ENCODE results near the gene CRIP2. TPM values are rescaled to one million over a fixed set of nuclear protein-coding genes. Genes with fewer than 3 reads are reported as not detected.

CRIP2 gene
- total and polyA plus RNA-seq, 2 experiments from 2014 or later: 188 to 319 TPM

- H3K79me2 ChIP-seq (ENCODE audit: insufficient read depth): peaks cover 10% of the 10 kb centered on the region
- 66 to 67% methylated on average over 11 to 12 of the region's 12 CpGs for WGBS, 2 experiments (ENCODE audit: low coverage in 1 of 2, low lambda C conversion rate in 2 of 2, missing lambda C conversion rate in 2 of 2)
- peaks cover 12% of the 10 kb centered on the region for H3K4me1 ChIP-seq (ENCODE audit: insufficient read depth)
- in situ Hi-C loops (cut with MboI): no loop called here
- no peak overlapping the region for H3K9ac ChIP-seq
- 0 out of 2 replicates have a peak, but pooled peaks cover 3% of the 10 kb centered on the region for H3K36me3 ChIP-seq (ENCODE audit: low read depth)
- no peaks in the 10 kb centered on the region for H4K20me1 ChIP-seq (ENCODE audit: insufficient read depth)
- no peak overlapping the region for H3K27ac ChIP-seq
- no peak overlapping the region for H2AFZ ChIP-seq
- H3K9me3 ChIP-seq (ENCODE audit: low read depth): no peaks in the 10 kb centered on the region
- H3K9me2 ChIP-seq (ENCODE audit: insufficient read depth): no peaks in the 10 kb centered on the region
- H3K27me3 ChIP-seq (replicated peaks; ENCODE audit: insufficient read depth): no peaks in the 10 kb centered on the region
- no peak for DNase-seq
- H3K4me2 ChIP-seq (ENCODE audit: unreplicated experiment): no peak overlapping the region
- H3F3A ChIP-seq (ENCODE audit: insufficient read depth): no peaks in the 10 kb centered on the region
- no peak overlapping the region for H3K4me3 ChIP-seq
- TF ChIP-seq EZH2phosphoT487 (IDR thresholded peaks at IDR 0.05; ENCODE audit: insufficient read depth, low read depth) (no peak), EZH2 (IDR thresholded peaks at IDR 0.05; ENCODE audit: insufficient read depth, poor library complexity, severe bottlenecking) (no peak)
Observed at GRCh38 chr14:105472486-105472991, 2.1 kb upstream of the CRIP2 start.

GRCh38 chr14:105473033-105473676 is 1.5 kb upstream of the CRIP2 start:
- in situ Hi-C loops (cut with MboI): no loop called here
- Histone ChIP-seq H4K20me1 (ENCODE audit: insufficient read depth) (no peaks in the 10 kb centered on the region), H3K79me2 (ENCODE audit: insufficient read depth) (peaks cover 10% of the 10 kb centered on the region), H3K27ac (no peak overlapping the region), H3K9ac (no peak overlapping the region; the same call in 1 of the 2 replicates), H3F3A (ENCODE audit: insufficient read depth) (no peaks in the 10 kb centered on the region), H3K36me3 (ENCODE audit: low read depth) (0 out of 2 replicates have a peak, but pooled peaks cover 3% of the 10 kb centered on the region), H3K4me1 (ENCODE audit: insufficient read depth) (peaks cover 12% of the 10 kb centered on the region), H3K27me3 (replicated peaks; ENCODE audit: insufficient read depth) (no peaks in the 10 kb centered on the region), H3K4me2 (ENCODE audit: unreplicated experiment) (no peak overlapping the region), H3K9me3 (ENCODE audit: low read depth) (no peaks in the 10 kb centered on the region), H3K4me3 (no peak overlapping the region), H2AFZ (no peak overlapping the region), H3K9me2 (ENCODE audit: insufficient read depth) (no peaks in the 10 kb centered on the region)
- no peak for TF ChIP-seq EZH2 (IDR thresholded peaks at IDR 0.05; ENCODE audit: insufficient read depth, poor library complexity, severe bottlenecking)
- DNase-seq: no peak
- 31 to 40% methylated on average over 7 of the region's 7 CpGs for WGBS, 2 experiments (ENCODE audit: low coverage in 1 of 2, low lambda C conversion rate in 2 of 2, missing lambda C conversion rate in 2 of 2)

- H3K9ac ChIP-seq: peak overlapping the region; percentile 81
- H3K27ac ChIP-seq: peak overlapping the region; percentile 58
- peak overlapping the region; percentile 55; the same call in 1 of the 2 replicates for H2AFZ ChIP-seq
- no peaks in the 10 kb centered on the region for H3K9me3 ChIP-seq (ENCODE audit: low read depth)
- no peaks in the 10 kb centered on the region for H3F3A ChIP-seq (ENCODE audit: insufficient read depth)
- 7 to 17% methylated on average over 18 to 56 of the region's 60 CpGs for WGBS, 2 experiments (ENCODE audit: low coverage in 1 of 2, low lambda C conversion rate in 2 of 2, missing lambda C conversion rate in 2 of 2)
- peak overlapping the region; percentile 75 for H3K4me3 ChIP-seq
- DNase-seq: peak; percentile 90
- TF ChIP-seq EZH2phosphoT487 (IDR thresholded peaks at IDR 0.05; ENCODE audit: insufficient read depth, low read depth): no peak
- TF ChIP-seq EZH2 (IDR thresholded peaks at IDR 0.05; ENCODE audit: insufficient read depth, poor library complexity, severe bottlenecking): no peak
- H3K4me2 ChIP-seq (ENCODE audit: unreplicated experiment): peak overlapping the region; percentile 67
- H3K27me3 ChIP-seq (replicated peaks; ENCODE audit: insufficient read depth): no peaks in the 10 kb centered on the region
- in situ Hi-C loops (cut with MboI): no loop called here
- H4K20me1 ChIP-seq (ENCODE audit: insufficient read depth): no peaks in the 10 kb centered on the region
- H3K4me1 ChIP-seq (ENCODE audit: insufficient read depth): peaks cover 12% of the 10 kb centered on the region
- 0 out of 2 replicates have a peak, but pooled peaks cover 3% of the 10 kb centered on the region for H3K36me3 ChIP-seq (ENCODE audit: low read depth)
- H3K9me2 ChIP-seq (ENCODE audit: insufficient read depth): no peaks in the 10 kb centered on the region
- H3K79me2 ChIP-seq (ENCODE audit: insufficient read depth): peaks cover 10% of the 10 kb centered on the region
Observed at GRCh38 chr14:105473677-105474482, 741 bp upstream of the CRIP2 start.

- Histone ChIP-seq H3K9ac (peak overlapping the region; percentile 90), H3K4me2 (ENCODE audit: unreplicated experiment) (peak overlapping the region; percentile 77), H3K4me1 (ENCODE audit: insufficient read depth) (peaks cover 12% of the 10 kb centered on the region), H3F3A (ENCODE audit: insufficient read depth) (no peaks in the 10 kb centered on the region), H3K4me3 (peak overlapping the region; percentile 75), H4K20me1 (ENCODE audit: insufficient read depth) (no peaks in the 10 kb centered on the region), H2AFZ (peak overlapping the region; percentile 43), H3K9me3 (ENCODE audit: low read depth) (no peaks in the 10 kb centered on the region), H3K9me2 (ENCODE audit: insufficient read depth) (no peaks in the 10 kb centered on the region), H3K27ac (peak overlapping the region; percentile 86), H3K36me3 (ENCODE audit: low read depth) (0 out of 2 replicates have a peak, but pooled peaks cover under 1% of the 10 kb centered on the region), H3K27me3 (replicated peaks; ENCODE audit: insufficient read depth) (no peaks in the 10 kb centered on the region), H3K79me2 (ENCODE audit: insufficient read depth) (peaks cover 10% of the 10 kb centered on the region)
- in situ Hi-C loops (cut with MboI): no loop called here
- 1 to 2% methylated on average over 34 to 37 of the region's 48 CpGs for WGBS, 2 experiments (ENCODE audit: low coverage in 1 of 2, low lambda C conversion rate in 2 of 2, missing lambda C conversion rate in 2 of 2)
- peak; percentile 77 for DNase-seq
- no peak for TF ChIP-seq EZH2 (IDR thresholded peaks at IDR 0.05; ENCODE audit: insufficient read depth, poor library complexity, severe bottlenecking)
Observed at GRCh38 chr14:105475269-105476096, 862 bp downstream of the CRIP2 start.
